Measurements from ENCODE around the gene ADCY5.

Gene ADCY5

DNA sequence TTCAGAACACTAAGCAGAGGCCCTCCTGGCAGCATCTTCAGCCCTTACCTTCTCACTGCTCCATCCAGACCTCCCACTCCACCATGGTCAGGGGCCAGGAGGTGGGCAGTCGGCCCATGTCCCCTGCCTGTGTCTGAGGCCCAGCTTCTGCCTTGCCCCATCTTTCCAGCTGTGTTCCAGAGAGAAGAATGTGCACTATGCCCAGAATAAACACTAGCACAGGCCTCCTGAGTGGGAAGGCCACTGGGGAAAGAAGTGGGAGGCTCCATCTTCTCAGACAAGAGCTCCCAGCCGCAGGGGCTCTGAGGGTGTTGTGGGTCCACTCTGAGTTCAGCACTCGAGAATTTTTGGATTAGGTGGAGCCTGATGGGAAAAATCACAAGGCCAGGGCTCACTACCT, 44.5 kb downstream of the ADCY5 start:
- DNase-seq, result no peak

- no peak for DNase-seq
Observed at GRCh38 chr3:123401836-123402530, 46.9 kb downstream of the ADCY5 start.

DNA sequence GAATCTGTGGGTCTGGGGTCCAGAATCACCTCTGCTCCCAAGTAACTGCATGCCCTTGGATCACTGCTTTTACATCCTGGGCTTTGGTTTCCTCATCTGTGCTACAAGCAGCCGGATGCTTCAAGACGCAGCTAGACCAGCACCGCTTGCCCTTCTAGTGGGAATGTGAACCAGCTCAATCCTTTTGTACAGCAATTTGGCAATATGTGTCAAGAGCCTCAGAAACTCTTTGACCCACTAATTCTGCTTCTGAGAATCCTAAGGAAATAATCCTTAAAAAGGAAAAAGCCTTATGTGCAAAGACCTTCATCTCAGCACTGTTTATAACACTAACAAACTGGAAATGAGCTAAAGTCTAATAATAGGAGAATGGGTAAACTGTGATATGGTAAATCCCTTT, 48.7 kb downstream of the ADCY5 start:
- DNase-seq, result no peak

DNA sequence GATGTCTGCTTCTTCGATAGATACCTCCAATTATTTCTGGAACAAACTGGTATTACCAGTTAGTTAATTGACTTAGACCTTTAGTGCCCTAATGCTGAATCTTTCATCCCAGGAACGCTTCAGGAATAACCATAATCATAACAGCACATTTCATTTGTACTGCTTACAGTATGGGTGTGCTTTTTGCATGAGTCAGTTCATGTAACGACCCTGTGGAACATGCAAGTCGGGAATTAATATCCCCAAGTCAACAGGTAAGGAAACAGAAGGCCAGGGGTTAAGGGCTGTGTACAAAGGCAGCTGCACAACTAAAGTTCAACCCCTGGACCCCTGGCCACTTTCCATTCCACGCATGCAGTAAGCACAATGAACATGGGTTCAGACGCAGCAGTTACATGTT, 49.2 kb downstream of the ADCY5 start:
- DNase-seq, result no peak

DNA sequence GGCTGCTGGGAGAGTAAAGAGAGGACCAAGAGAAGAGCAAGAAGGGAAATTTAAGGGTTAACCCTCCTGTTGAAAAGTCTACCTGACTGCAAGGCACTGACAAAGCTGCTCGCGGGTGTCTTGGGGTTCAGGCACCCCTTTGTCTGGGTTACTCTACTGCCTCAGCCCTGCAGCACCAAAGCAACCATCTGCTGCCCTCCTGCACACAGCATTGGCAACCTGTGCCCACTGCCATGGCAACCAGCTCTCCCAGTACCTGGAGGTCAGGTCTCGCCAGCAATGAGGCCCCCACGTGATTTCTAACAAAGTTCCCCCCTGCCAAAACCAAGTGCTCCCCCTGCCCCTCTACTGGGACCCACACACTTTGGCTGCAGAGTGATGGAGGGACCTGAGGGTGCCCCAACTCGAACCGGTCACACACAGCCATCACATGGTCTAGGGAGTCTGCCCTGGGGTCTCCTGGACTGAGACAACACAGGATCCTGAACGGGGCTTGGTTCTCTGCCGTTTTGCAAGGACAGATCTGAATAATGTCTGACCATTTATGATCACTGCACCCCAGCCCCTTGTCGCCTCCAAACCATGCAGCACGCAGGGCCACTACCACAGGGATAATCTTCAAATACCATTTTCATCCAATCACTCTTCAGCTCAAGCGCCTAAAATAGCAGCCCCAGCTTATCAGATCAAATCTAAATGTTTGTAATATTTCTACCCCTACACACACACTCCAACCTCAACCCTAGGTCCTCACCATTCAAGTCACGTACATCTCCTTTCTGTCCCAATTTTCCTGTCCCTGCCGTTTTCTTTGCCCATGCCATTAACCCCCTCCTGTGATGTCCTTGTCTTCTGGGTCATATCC, 50.7 kb downstream of the ADCY5 start:
- DNase-seq, result no peak

DNA sequence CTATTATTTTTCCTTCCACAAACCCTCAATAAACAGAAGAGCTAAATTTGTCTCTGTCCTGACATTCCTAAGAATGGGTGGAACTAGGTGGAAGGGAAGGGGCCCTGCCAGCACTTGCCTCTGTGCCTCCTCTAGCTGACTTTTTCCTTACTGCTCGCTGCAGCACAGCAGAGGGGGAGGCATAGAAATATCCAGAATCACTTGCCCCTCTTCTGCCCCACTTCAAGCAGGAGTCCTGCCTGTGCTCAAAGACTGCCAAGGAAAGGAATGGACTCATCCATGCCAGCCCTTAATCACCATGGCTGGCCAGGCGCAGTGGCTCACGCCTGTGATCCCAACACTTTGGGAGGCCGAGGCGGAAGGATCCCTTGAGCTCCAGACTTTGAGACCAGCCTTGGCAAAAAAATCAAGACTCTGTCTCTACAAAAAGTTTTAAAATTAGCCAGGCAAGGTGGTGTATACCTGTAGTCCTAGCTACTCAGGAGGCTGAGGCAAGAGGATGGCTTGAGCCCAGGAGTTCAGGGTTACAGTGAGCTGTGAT, 51.8 kb downstream of the ADCY5 start:
- DNase-seq, result no peak

DNA sequence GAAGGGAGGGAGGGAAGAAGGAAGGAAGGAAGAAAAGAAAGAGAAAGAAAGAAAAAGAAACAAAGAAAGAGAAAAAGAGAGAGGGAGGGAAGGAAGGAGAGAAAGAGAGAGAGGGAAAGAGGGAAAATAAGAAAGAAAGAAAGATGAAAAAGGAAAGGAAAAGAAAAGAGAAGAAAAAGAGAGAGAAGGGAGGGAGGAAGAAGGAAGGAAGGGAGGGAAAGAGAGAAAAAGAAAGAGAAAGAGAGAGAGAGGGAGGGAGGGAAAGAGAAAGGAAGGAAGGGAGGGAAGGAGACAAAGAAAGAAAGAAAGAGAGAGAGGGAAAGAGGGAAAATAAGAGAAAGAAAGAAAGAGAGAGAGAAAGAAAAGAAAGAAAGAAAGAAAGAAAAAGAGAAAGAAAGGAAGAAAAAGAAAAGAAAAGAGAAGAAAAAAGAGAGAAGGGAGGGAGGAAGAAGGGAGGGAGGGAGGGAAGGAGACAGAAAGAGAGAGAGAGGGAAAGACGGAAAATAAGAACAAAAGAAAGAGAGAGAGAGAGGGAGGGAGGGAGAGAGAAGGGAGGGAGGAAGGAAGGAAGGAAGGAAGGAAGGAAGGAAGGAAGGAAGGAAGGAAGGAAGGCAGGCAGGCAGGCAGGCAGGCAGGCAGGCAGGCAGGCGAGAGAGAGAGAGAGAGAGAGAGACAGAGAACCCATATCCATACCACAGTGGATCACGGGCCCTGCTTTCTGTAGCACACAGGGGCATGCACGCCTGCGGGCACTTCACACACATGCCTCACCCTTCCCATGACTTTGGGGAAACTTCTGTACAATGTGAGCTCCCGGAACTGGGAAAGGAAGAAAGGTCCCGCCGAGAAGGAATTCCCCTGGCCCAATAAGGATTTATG, 52.5 kb downstream of the ADCY5 start:
- no peak for DNase-seq

- DNase-seq, result no peak
Observed at GRCh38 chr3:123395235-123395634, 53.7 kb downstream of the ADCY5 start.

DNA sequence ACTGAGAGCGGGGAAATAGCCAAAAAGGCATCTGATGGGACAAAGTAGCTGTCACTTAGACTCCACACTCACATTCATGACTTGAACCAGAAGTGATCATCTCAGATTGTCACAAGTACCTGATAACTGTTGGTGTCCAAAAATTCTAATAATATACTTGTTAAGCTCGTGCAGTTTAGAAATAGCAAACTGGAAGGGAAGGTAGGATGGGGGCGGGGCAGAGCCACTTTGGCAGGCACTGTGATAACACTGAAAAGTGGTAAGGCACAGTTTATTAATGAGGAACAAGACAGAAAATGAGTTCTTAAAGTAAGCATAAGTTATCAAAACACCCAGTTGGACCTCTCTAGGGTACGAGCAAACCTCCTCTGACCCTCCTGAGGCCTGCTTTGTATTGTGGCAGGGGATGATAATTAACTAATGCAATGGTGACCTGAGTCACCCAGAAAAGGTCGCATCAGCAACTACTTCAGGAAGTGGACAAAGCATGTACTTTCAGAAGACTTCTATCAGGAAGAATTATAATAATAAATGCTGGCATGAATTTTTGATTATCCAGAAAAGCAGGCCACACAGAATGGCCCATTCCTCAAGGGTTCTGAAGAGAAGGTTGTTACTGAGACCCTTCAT, 54.4 kb downstream of the ADCY5 start:
- no peak for DNase-seq

DNA sequence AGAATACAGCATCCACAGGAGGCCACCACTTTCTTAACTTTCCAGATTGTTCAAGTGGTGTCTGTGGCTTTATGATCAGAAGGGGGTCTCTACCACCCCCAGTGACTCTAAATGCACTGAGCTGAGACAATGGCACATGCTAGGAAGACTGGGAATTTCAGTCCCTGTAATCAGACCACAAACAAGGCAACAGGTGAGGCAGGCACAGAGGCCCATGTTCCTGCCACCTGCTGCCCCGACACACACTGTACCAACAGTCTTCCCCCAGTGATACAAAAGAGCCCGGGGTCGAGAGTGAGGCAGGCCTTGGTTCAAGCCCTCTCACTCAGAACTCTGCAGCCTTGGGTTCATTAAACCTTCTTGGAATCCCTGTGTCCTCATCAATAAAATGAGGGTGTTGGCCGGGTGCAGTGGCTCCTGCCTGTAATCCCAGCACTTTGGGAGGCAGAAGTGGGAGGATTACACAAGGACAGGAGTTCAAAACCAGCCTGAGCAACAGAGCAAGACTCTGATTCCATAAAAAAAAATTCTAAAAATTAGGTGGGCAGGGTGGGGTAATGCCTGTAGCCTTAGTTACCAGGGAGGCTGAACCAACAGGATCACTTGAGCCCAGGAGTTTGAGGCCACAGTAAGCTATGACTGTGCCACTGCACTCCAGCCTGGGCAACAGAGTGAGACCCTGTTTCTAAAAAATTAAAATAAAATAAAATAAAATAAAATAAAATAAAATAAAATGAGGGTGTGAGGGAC, 55.8 kb downstream of the ADCY5 start:
- no peak for DNase-seq

- no peak for DNase-seq
Observed at GRCh38 chr3:123392368-123392767, 56.5 kb downstream of the ADCY5 start.

DNA sequence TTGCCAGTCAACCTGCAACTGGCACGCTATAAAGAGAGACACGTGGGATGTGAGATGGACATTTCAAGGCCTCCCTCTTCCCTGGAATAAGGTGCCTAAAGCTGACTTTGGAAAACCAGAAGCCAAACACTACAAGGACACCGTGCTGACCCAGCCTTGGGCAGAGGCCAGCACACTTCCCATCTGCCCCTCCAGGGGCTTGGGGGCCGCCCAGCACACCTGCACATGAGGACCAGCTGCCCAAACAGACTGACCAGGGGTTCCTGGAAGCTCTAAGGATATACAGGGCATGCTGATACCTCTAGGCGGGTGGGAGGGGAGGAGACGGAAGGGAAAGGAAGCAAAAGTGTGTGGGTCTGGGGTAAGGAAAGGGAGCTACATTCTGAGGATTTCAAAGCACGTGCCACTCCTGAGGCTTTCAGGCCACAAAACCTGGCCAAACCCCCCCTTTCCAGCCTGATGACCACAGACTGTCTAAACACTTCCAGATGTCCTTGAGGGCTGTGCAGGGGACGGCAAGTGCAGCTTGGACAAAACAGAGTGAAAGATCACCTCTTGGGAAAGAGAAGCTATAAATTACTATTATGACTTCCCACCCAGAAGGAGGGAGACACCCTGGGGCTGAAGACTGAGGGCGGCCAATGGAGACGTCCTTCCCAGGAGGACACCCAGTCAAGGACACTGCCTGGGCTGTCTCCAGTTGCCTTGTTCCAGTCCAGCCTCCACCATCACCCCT, 57.9 kb downstream of the ADCY5 start:
- no peak for DNase-seq

DNA sequence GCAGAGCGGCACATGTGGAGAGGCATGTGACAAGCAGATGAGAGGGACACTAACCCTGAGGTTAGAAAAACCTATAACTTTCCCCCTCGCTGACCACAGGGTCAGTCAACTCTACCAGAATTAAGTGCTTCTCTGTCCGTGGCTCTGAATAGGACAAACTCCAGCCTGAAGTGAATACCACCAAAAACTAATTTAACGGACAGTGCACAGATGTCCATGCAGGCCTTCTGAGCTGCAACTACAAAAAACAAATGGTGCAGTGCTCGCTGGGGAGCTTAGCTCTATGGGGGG, 59.3 kb downstream of the ADCY5 start:
- no peak for DNase-seq

GRCh38 chr3:123388811-123389627, 59.9 kb downstream of the ADCY5 start:
- DNase-seq, result no peak

- no peak for DNase-seq
Observed at GRCh38 chr3:123388042-123388441, 60.8 kb downstream of the ADCY5 start.

DNA sequence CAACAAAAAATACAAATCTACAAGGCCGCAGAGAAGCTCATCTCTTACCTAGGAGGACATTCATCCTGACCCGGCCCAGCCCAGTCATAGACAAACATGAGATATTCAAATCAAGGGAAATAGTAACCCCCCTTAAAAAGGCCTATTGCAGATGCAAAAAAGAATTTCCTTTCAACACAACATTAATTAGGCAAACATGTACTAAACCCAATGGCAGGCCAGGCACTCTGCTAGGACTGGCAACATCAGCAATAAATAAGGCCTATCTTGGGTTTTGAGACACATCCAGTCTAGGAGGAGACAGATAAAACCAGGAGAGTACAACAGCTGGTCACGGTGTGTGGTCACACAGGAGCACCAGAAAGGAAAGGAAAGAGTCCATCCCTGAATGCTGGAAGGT, 61.4 kb downstream of the ADCY5 start:
- DNase-seq, result no peak

DNA sequence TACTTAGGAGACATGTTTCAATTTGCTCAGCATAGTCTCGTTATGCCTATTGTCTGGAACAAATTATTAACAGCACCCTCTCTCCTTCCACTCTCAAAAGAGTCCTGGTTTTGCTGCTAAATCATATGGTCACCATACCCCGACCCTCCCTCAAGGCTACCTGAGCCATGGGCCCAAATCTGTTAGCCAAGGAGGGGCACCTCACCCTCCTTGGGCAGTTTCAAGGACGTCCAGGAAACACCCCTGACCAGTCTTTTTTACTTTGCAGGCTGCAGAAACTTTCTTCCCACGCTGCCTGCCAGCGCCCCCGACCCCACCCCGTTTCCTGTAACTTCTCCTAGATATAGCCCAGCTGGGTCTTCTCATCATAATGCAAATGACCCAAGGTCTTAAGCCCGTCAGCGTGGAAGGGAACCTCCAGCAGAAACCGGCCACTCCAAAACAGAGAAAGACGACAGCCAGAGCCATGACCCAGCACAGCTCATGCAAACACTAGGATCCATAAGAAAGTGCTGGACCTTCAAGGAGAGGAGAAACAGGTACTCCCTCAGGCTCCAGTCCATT, 62.3 kb downstream of the ADCY5 start:
- DNase-seq, result no peak

DNA sequence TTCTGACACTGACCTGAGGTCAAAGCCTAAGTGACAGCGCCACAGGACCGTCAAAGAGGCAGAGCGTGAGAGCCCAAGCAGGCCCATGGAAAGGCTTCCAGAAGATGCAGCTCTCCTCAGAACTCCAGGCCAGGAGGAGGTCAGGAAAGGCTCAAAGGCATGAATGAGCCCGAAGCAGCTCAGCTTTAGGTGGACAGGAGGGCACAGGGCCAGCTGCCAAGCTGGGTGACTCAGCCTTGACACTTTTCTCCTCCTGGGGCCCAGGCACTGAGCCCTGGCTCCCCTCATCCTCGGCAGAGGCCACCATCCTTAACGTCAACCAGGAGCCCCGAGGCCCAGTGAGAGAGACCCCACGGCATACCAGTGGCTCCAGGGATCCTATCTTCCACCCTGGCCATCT, 62.9 kb downstream of the ADCY5 start:
- DNase-seq, result no peak

GRCh38 chr3:123385499-123385898, 63.4 kb downstream of the ADCY5 start:
- no peak for DNase-seq

GRCh38 chr3:123385001-123385401, 63.9 kb downstream of the ADCY5 start:
- DNase-seq, result no peak
